Naive thymus-derived CD4-positive, alpha-beta T cell (primary cell): Measurements from ENCODE around the gene FNDC10. TPM values are rescaled to one million over a fixed set of nuclear protein-coding genes. Genes with fewer than 3 reads are reported as not detected.
A peak's percentile ranks its signal among the peaks of the same experiment; 100 is the strongest.
"Not testable (repeated sequence)": the region's sequence is repeated elsewhere in the genome, so short reads cannot be mapped to it uniquely, and the experiment has no call there.

ENCODE experiments used
- ATAC-seq: fragments of 150-1000 bp; cut with Tn5 transposase; 2 replicates; pipeline ENCODE4 v1.10.0; 2021; ENCODE audit warnings: mild to moderate bottlenecking, moderate library complexity
- CTCF ChIA-PET: fragments of 350-600 bp; sonication (Branson Sonifier 250); formaldehyde crosslinking; loops from one replicate; lab custom pipeline; 2021; ENCODE audit warnings: antibody characterized with exemption; lab: Charles Lee
- POLR2A ChIA-PET: fragments of 350-600 bp; sonication (Branson Sonifier 250); formaldehyde crosslinking; loops from one replicate; lab custom pipeline; 2021; ENCODE audit warnings: antibody characterized with exemption, inconsistent platforms; lab: Charles Lee
- DNase-seq, 9 donors: peaks; one replicate each; pipeline versions ENCODE4 v3.0.0 to v3.0.0-alpha.2; 2020 to 2022; ENCODE audit warnings: mixed read lengths in 1 of 9
- H3K27ac ChIP-seq: one replicate; pipeline ENCODE4 v1.7.0; 2013; ENCODE audit warnings: mild to moderate bottlenecking, low read depth, low read length, moderate library complexity
- H3K27me3 ChIP-seq, 2 donors: one replicate each; pipeline ENCODE4 v1.7.0; 2013; ENCODE audit warnings: low read length in 2 of 2, mild to moderate bottlenecking in 2 of 2, moderate library complexity in 2 of 2; ENCODE audit not compliant: control insufficient read depth in 2 of 2, insufficient read depth in 2 of 2
- H3K36me3 ChIP-seq, 3 experiments: 1 replicate in 2 of 3; 2 replicates in 1 of 3; pipeline ENCODE4 v1.7.0; 2013; ENCODE audit warnings: low read length in 3 of 3, mild to moderate bottlenecking in 3 of 3, moderate library complexity in 1 of 3; ENCODE audit not compliant: insufficient read depth in 3 of 3, control insufficient read depth in 2 of 3
- H3K4me1 ChIP-seq, 2 donors: one replicate each; pipeline ENCODE4 v1.7.0; 2013; ENCODE audit warnings: low read length in 2 of 2, mild to moderate bottlenecking in 2 of 2, moderate library complexity in 1 of 2; ENCODE audit not compliant: control insufficient read depth in 2 of 2, insufficient read depth in 2 of 2
- H3K4me3 ChIP-seq: 2 replicates; pipeline ENCODE4 v1.7.0; 2013; ENCODE audit warnings: mild to moderate bottlenecking, low read length
- H3K9me3 ChIP-seq, 3 experiments: 1 replicate in 2 of 3; 2 replicates in 1 of 3; pipeline ENCODE4 v1.7.0; 2013; ENCODE audit warnings: low read length in 3 of 3; ENCODE audit not compliant: control insufficient read depth in 2 of 3
- H3K27ac Mint-ChIP-seq, 9 donors: one replicate each; pipeline ENCODE4 v1.8.0; 2020 to 2022; ENCODE audit warnings: mixed read lengths in 9 of 9, mild to moderate bottlenecking in 8 of 9, moderate library complexity in 5 of 9, inconsistent platforms in 2 of 9
- H3K27me3 Mint-ChIP-seq, 5 donors: one replicate each; pipeline ENCODE4 v1.8.0; 2021 to 2022; ENCODE audit warnings: mixed read lengths in 5 of 5, mild to moderate bottlenecking in 1 of 5
- H3K36me3 Mint-ChIP-seq, 5 donors: one replicate each; pipeline ENCODE4 v1.8.0; 2020 to 2022; ENCODE audit warnings: mixed read lengths in 5 of 5, mild to moderate bottlenecking in 3 of 5, inconsistent platforms in 1 of 5
- H3K4me1 Mint-ChIP-seq, 7 donors: one replicate each; pipeline ENCODE4 v1.8.0; 2020 to 2022; ENCODE audit warnings: mixed read lengths in 7 of 7, mild to moderate bottlenecking in 3 of 7, inconsistent platforms in 1 of 7
- H3K4me3 Mint-ChIP-seq, 10 donors: one replicate each; pipeline ENCODE4 v1.8.0; 2020 to 2022; ENCODE audit warnings: mild to moderate bottlenecking in 10 of 10, mixed read lengths in 10 of 10, moderate library complexity in 6 of 10, inconsistent platforms in 2 of 10
- H3K9me3 Mint-ChIP-seq, 11 donors: one replicate each; pipeline ENCODE4 v1.8.0; 2020 to 2022; ENCODE audit warnings: mixed read lengths in 11 of 11, mild to moderate bottlenecking in 4 of 11, inconsistent platforms in 1 of 11, moderate library complexity in 1 of 11
- intact Hi-C, 2 donors: fragments of 100-400 bp; cut with micrococcal nuclease; formaldehyde crosslinking; loops; one replicate each; pipeline ENCODE4 v1.15.1; 2023
- polyA plus RNA-seq, 2 donors: library from polyadenylated mRNA; unstranded; fragments of 300-500 nt; fragmentation: Illumina TruSeq; gene quantifications; one replicate each; pipeline ENCODE4 v1.2.3, GENCODE V29; 2021
- total RNA-seq, 6 experiments: library from RNA in 5 of 6; stranded (reverse) in 5 of 6; gene quantifications; 1 replicate in 5 of 6; 2 replicates in 1 of 6; pipeline ENCODE4 v1.2.3 and lab custom pipeline; 2021 to 2026

FNDC10 gene
- total and polyA plus RNA-seq, 7 experiments from 2014 or later: 1.3 to 10.7 (median 3.2) TPM

GRCh38 chr1:1598051-1598719, 1.8 kb downstream of the FNDC10 start:
- H3K27ac Mint-ChIP-seq: peak overlapping the region in 1 of 9 donors; percentile 62
- Histone ChIP-seq H3K36me3 (no peaks in the 10 kb centered on the region), H3K9me3 (no peaks in the 10 kb centered on the region), H3K27ac (no peak overlapping the region), H3K27me3 (peaks cover 0 to 4% of the 10 kb centered on the region in 2 donors), H3K4me1 (no peaks in the 10 kb centered on the region), H3K4me3 (no peak overlapping the region)
- ChIA-PET POLR2A (interaction anchor here (0.9 to 2.8 kb wide), 2 partner anchors 10 to 16 kb away, joined by 3 to 21 read pairs; partner anchors contain the start of gene MIB2), CTCF (interaction anchor here (1.1 kb wide), 1 partner anchor 16 kb away, joined by 3 read pairs; no protein-coding TSS in a partner anchor)
- peaks cover 0 to 13% (median 5%) of the 10 kb centered on the region in 7 donors for H3K4me1 Mint-ChIP-seq
- peak overlapping the region in 8 of 10 donors; percentile 39 to 90 (median 71) for H3K4me3 Mint-ChIP-seq
- H3K9me3 Mint-ChIP-seq: no peaks in the 10 kb centered on the region
- intact Hi-C loops: no loop called here
- H3K36me3 Mint-ChIP-seq: no peaks in the 10 kb centered on the region
- peaks cover 0 to 10% (median 0%) of the 10 kb centered on the region in 5 donors for H3K27me3 Mint-ChIP-seq
- DNase-seq: peak in 1 of 9 donors; percentile 8
- no peak for ATAC-seq

DNA sequence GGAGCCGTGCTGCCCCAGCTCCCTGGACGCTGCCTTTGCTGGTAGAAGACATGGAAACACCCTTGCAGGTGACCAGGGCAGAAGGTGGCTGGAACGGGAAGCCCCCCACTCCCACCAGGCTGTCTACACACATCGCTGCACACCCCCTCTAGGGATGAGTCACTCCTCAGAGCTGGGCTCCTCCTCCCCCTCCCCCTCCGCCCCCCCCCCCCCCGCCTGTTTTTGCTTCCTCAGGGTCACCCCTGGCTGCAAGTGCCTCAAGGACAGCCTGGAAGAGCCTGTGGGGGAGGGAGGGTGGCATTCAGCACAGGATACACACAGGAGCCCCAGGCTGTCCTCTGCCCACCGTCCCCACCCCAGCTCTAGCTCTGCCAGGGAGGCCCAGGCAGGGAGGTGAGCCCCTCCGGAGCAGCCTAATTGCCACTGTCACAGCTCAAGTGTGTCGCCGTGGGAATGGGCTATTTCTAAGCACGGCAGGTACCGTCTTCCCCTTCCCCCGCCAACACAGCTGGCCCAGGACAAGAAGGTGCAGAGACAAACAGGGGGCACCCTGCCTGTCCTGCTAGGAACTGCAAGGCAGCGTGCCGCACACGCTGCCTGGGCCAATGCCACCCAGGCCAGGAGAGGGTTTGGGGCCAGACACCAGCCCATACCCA, 2.5 kb downstream of the FNDC10 start:
- Histone ChIP-seq H3K9me3 (no peaks in the 10 kb centered on the region), H3K4me1 (no peaks in the 10 kb centered on the region), H3K27ac (no peak overlapping the region), H3K36me3 (no peaks in the 10 kb centered on the region), H3K27me3 (peaks cover 0 to 4% of the 10 kb centered on the region in 2 donors), H3K4me3 (no peak overlapping the region)
- H3K36me3 Mint-ChIP-seq: no peaks in the 10 kb centered on the region
- peak in 1 of 9 donors; percentile 18 for DNase-seq
- POLR2A ChIA-PET: interaction anchor here (1.2 to 2.8 kb wide), 2 partner anchors 17 to 20 kb away, joined by 3 to 21 read pairs; partner anchors contain the start of gene MIB2
- H3K4me1 Mint-ChIP-seq: peaks cover 0 to 13% (median 5%) of the 10 kb centered on the region in 7 donors
- H3K4me3 Mint-ChIP-seq: peak overlapping the region in 8 of 10 donors; percentile 16 to 71 (median 50)
- H3K27ac Mint-ChIP-seq: peak overlapping the region in 1 of 9 donors; percentile 16
- intact Hi-C loops: no loop called here
- H3K9me3 Mint-ChIP-seq: no peaks in the 10 kb centered on the region
- ATAC-seq: peak; percentile 39
- H3K27me3 Mint-ChIP-seq: peaks cover 0 to 10% (median 0%) of the 10 kb centered on the region in 5 donors
- CTCF ChIA-PET: no interaction called here

DNA sequence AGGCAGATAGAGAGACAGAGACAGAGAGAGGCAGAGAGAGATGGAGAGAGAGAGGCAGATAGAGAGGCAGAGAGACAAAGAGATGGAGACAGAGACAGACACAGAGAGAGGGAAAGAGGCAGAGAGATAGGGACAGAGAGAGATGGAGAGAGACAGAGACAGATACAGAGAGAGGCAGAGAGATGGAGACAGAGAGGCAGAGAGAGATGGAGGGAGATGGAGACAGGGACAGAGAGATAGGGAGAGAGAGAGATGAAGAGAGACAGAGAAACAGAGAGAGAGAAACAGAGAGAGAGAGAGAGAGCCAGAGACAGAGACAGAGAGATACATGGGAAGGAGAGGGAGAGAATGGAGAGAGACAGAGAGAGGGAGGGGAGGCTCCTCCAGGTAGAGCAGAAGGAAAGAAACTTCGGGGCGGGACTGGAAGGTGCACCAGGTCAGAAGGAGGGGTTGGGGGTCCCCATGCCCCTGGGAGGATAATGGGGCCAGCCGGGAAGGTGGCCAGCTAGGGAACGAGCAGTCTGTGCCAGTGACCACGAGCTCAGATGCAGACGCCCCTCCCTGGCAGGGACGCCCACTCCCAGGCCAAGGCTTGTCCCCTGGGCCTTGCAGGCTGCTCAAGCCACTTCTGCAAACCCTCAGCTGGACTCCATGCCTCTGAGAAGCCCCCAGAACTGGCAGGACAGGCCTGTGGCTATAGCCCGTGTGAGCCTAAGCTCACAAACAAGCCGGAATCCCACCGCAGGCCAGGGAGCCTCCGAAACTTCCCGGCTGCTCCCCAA, 3.3 kb downstream of the FNDC10 start:
- H3K9me3 Mint-ChIP-seq: no peaks in the 10 kb centered on the region
- Histone ChIP-seq H3K4me1 (no peaks in the 10 kb centered on the region), H3K4me3 (no peak overlapping the region), H3K36me3 (no peaks in the 10 kb centered on the region), H3K27me3 (peaks cover 0 to 4% of the 10 kb centered on the region in 2 donors), H3K9me3 (no peaks in the 10 kb centered on the region), H3K27ac (no peak overlapping the region)
- H3K27me3 Mint-ChIP-seq: peaks cover 0 to 10% (median 0%) of the 10 kb centered on the region in 5 donors
- H3K27ac Mint-ChIP-seq: no peak overlapping the region
- intact Hi-C loops: no loop called here
- ChIA-PET POLR2A (interaction anchor here (1.2 to 2.8 kb wide), 2 partner anchors 18 to 19 kb away, joined by 3 to 21 read pairs; partner anchors contain the start of gene MIB2), CTCF (no interaction called here)
- no peak for ATAC-seq
- H3K4me3 Mint-ChIP-seq: no peak overlapping the region
- no peak for DNase-seq
- H3K36me3 Mint-ChIP-seq: no peaks in the 10 kb centered on the region
- H3K4me1 Mint-ChIP-seq: peaks cover 0 to 13% (median 5%) of the 10 kb centered on the region in 7 donors

GRCh38 chr1:1595341-1595740, 4.6 kb downstream of the FNDC10 start:
- H3K9me3 ChIP-seq, H3K27ac Mint-ChIP-seq, POLR2A ChIA-PET, H3K27me3 ChIP-seq, CTCF ChIA-PET, intact Hi-C loops, H3K4me1 ChIP-seq, H3K9me3 Mint-ChIP-seq, ATAC-seq, H3K4me3 ChIP-seq, H3K4me3 Mint-ChIP-seq, H3K36me3 Mint-ChIP-seq, H3K27me3 Mint-ChIP-seq, H3K27ac ChIP-seq, H3K36me3 ChIP-seq, DNase-seq: not testable (repeated sequence)
- H3K4me1 Mint-ChIP-seq: peaks cover 0 to 10% (median 5%) of the 10 kb centered on the region in 7 donors

GRCh38 chr1:1594602-1595260, 5.2 kb downstream of the FNDC10 start:
- Mint-ChIP-seq H3K36me3 (no peaks in the 10 kb centered on the region), H3K4me1 (peaks cover 0 to 10% (median 5%) of the 10 kb centered on the region in 7 donors), H3K9me3 (peaks cover 0 to 2% (median 0%) of the 10 kb centered on the region in 11 donors), H3K27ac (no peak overlapping the region), H3K27me3 (peaks cover 0 to 8% (median 0%) of the 10 kb centered on the region in 5 donors), H3K4me3 (no peak overlapping the region)
- ChIA-PET CTCF (no interaction called here), POLR2A (interaction anchor here (1.1 to 1.2 kb wide), 2 partner anchors 18 to 19 kb away, joined by 3 read pairs; no protein-coding TSS in a partner anchor)
- Histone ChIP-seq H3K36me3 (no peaks in the 10 kb centered on the region), H3K9me3 (no peaks in the 10 kb centered on the region), H3K27me3 (peaks cover 0 to 4% of the 10 kb centered on the region in 2 donors), H3K27ac (no peak overlapping the region), H3K4me1 (no peaks in the 10 kb centered on the region), H3K4me3 (no peak overlapping the region)
- intact Hi-C loops: no loop called here
- DNase-seq (no peak), ATAC-seq (no peak)
